ENCODE measurements around the gene INS. TPM values are rescaled to one million over a fixed set of nuclear protein-coding genes. Genes with fewer than 3 reads are reported as not detected.

INS gene
- total and polyA plus RNA-seq, 10 of the 15 experiments (the other 5 are each of a cell fraction or from before 2014, with no cell fraction given): not detected

DNA sequence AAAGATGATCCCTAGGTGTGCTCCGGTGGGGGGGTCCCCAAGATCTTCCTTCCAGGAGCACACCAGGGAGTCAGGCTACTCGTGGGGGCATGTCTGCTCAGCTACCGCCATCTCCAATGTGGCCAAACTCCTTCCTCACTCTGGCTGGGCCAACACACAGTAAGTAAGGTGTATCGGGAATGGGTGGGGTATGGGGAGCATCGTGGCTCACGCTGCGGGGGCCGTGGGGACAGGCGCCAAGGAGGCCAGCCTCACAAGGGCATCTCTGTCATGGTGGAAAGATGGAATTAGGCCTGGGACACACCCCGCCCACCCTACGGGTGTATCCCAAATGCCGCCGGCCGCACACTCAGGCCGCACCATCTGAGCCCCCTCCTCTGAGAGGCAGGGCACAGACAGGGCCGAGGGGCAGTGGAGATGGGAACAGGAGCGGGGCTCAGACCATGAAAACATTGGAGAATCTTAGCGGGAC, 30.1 kb downstream of the INS start:
- TF ChIP-seq, protein P1, sequence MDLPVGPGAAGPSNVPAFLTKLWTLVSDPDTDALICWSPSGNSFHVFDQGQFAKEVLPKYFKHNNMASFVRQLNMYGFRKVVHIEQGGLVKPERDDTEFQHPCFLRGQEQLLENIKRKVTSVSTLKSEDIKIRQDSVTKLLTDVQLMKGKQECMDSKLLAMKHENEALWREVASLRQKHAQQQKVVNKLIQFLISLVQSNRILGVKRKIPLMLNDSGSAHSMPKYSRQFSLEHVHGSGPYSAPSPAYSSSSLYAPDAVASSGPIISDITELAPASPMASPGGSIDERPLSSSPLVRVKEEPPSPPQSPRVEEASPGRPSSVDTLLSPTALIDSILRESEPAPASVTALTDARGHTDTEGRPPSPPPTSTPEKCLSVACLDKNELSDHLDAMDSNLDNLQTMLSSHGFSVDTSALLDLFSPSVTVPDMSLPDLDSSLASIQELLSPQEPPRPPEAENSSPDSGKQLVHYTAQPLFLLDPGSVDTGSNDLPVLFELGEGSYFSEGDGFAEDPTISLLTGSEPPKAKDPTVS (IDR thresholded peaks at IDR 0.05; ENCODE audit: low read depth, low read length): no peak
- no peak for TF ChIP-seq SMARCA5 (IDR thresholded peaks at IDR 0.05)
- TF ChIP-seq PAX5 (IDR thresholded peaks at IDR 0.05; ENCODE audit: borderline replicate concordance, low read depth, low read length): no peak
- TF ChIP-seq MYB (IDR thresholded peaks at IDR 0.05; ENCODE audit: borderline replicate concordance, low read depth, low read length): no peak
- TF ChIP-seq, protein P2, sequence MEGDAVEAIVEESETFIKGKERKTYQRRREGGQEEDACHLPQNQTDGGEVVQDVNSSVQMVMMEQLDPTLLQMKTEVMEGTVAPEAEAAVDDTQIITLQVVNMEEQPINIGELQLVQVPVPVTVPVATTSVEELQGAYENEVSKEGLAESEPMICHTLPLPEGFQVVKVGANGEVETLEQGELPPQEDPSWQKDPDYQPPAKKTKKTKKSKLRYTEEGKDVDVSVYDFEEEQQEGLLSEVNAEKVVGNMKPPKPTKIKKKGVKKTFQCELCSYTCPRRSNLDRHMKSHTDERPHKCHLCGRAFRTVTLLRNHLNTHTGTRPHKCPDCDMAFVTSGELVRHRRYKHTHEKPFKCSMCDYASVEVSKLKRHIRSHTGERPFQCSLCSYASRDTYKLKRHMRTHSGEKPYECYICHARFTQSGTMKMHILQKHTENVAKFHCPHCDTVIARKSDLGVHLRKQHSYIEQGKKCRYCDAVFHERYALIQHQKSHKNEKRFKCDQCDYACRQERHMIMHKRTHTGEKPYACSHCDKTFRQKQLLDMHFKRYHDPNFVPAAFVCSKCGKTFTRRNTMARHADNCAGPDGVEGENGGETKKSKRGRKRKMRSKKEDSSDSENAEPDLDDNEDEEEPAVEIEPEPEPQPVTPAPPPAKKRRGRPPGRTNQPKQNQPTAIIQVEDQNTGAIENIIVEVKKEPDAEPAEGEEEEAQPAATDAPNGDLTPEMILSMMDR (IDR thresholded peaks at IDR 0.05 in 2 of 3, conservative IDR thresholded peaks at IDR 0.05 in 1 of 3; ENCODE audit: control insufficient read depth in 2 of 3, extremely low read depth in 1 of 3, insufficient read depth in 1 of 3, low read depth in 3 of 3, low read length in 3 of 3): no peak
- TF ChIP-seq RB1 (IDR thresholded peaks at IDR 0.05; ENCODE audit: borderline replicate concordance): no peak
- H2AFZ ChIP-seq (ENCODE audit: control insufficient read depth, low read depth, low read length): no peak overlapping the region
- no peak for FAIRE-seq
- ChIA-PET POLR2A (no interaction called here), CTCF (no interaction called here), SMC1A (ENCODE audit: uncharacterized antibody, unreplicated experiment) (no interaction called here), RAD21 (ENCODE audit: unreplicated experiment) (no interaction called here)
- H3K4me2 ChIP-seq (ENCODE audit: control insufficient read depth, insufficient read depth): no peak overlapping the region
- no peak overlapping the region for H3K4me3 ChIP-seq
- H3K36me3 ChIP-seq (ENCODE audit: control insufficient read depth in 2 of 2, insufficient read depth in 2 of 2, low read length in 1 of 2): no peaks in the 10 kb centered on the region
- 69% methylated on average over 18 of the region's 18 CpGs for WGBS (ENCODE audit: insufficient coverage, insufficient replicate concordance, low lambda C conversion rate, missing lambda C conversion rate)
- no peak overlapping the region for H3K27ac ChIP-seq (ENCODE audit: control insufficient read depth, insufficient read depth)
- intact Hi-C loops (cut with micrococcal nuclease; ENCODE audit: unreplicated experiment) (no loop called here), in situ Hi-C loops (cut with MboI) (no loop called here)
- peaks cover 0 to 5% of the 10 kb centered on the region in 2 experiments; a peak in 1 of 4 replicates for H3K27me3 ChIP-seq (replicated peaks in 1 of 2; ENCODE audit: control insufficient read depth in 2 of 2, insufficient read depth in 2 of 2, low read length in 1 of 2)
- H3K79me2 ChIP-seq (ENCODE audit: control insufficient read depth, insufficient read depth, low read length): no peaks in the 10 kb centered on the region
- no peaks in the 10 kb centered on the region for H3K4me1 ChIP-seq (ENCODE audit: control insufficient read depth, insufficient read depth, low read length)
- BruUV-seq (replicated peaks): no TSS peak
- no peak for DNase-seq (ENCODE audit: low read depth, low spot score)
- H3K9me3 ChIP-seq (replicated peaks; ENCODE audit: control insufficient read depth, insufficient read depth, low read length): no peaks in the 10 kb centered on the region
- ATAC-seq: no peak
- no peaks in the 10 kb centered on the region for H4K20me1 ChIP-seq (ENCODE audit: control insufficient read depth, insufficient read depth)
- H3K9ac ChIP-seq (ENCODE audit: control insufficient read depth, insufficient read depth, low read length): no peak overlapping the region
